ENCODE measurements around the gene GNAQ. TPM values are rescaled to one million over a fixed set of nuclear protein-coding genes. Genes with fewer than 3 reads are reported as not detected.

GNAQ gene
- polyA plus RNA-seq, 1 of the 3 experiments (the other 2 are of a cell fraction), result 20.9 TPM

DNA sequence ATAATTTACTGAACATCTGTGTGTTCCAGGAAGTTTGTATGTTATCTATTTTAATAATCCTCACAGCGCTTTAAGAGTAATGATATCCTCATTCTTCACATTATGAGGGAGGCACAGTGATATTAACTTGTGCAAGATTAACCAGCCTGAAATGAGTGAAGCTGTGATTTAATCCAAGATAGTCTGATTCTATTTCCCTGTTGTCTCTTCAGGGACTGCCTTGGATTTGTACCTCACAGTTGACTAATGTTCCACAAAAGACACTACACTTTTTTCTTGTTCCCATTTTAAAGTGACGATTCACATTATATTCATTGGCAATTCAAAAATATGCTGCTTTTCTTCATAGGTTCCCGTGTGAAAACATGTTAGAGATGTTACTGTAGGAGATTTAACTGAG, 258.2 kb downstream of the GNAQ start:
- POLR2A ChIA-PET, result no interaction called here

GRCh38 chr9:77772646-77773045, 259.0 kb downstream of the GNAQ start:
- WGBS (ENCODE audit: low lambda C conversion rate), result 99% methylated on average over 5 of the region's 5 CpGs
- Histone ChIP-seq H3K9me3 (no peaks in the 10 kb centered on the region), H3K4me2 (no peak overlapping the region), H3K9me2 (no peaks in the 10 kb centered on the region), H3K4me1 (ENCODE audit: control insufficient read depth in 1 of 2, insufficient read depth in 2 of 2, low read depth in 1 of 2, low read length in 1 of 2) (no peaks in the 10 kb centered on the region; a peak in 2 of 4 replicates), H3F3A (replicated peaks; ENCODE audit: insufficient read depth) (peaks cover 3% of the 10 kb centered on the region), H3K79me2 (ENCODE audit: insufficient read depth) (peaks cover 20% of the 10 kb centered on the region; the same call in 1 of the 2 replicates), H3K9ac (no peak overlapping the region), H2AFZ (ENCODE audit: low read depth) (no peak overlapping the region), H3K36me3 (replicated peaks in 1 of 2; ENCODE audit: control insufficient read depth in 1 of 2, insufficient read depth in 2 of 2, low read length in 1 of 2) (peaks cover 6 to 20% of the 10 kb centered on the region in 2 experiments), H3K27ac (ENCODE audit: low read depth in 2 of 2, low read length in 1 of 2) (no peak overlapping the region), H3K27me3 (ENCODE audit: insufficient read depth) (no peaks in the 10 kb centered on the region), H3K4me3 (ENCODE audit: low read depth in 2 of 2, low read length in 1 of 2) (no peak overlapping the region), H4K20me1 (ENCODE audit: insufficient read depth) (no peaks in the 10 kb centered on the region)
- ChIA-PET CTCF (interaction anchor here (1.3 kb wide), 1 partner anchor 7 kb away, joined by 3 read pairs; no protein-coding TSS in a partner anchor), POLR2A (no interaction called here)
- DNase-seq, result no peak
- TF ChIP-seq TCF12 (IDR thresholded peaks at IDR 0.05) (no peak), MEF2A (IDR thresholded peaks at IDR 0.05; ENCODE audit: borderline replicate concordance, low read depth) (no peak), SMC3 (IDR thresholded peaks at IDR 0.05; ENCODE audit: low read depth, low read length) (no peak), NRF1 (IDR thresholded peaks at IDR 0.05; ENCODE audit: low read depth, low read length) (no peak), RFX5 (IDR thresholded peaks at IDR 0.05; ENCODE audit: low read length) (no peak), FOXJ3 (CRISPR knock-in tag; IDR thresholded peaks at IDR 0.05) (no peak), GABPA (IDR thresholded peaks at IDR 0.05; ENCODE audit: low read depth) (no peak), EP300 (IDR thresholded peaks at IDR 0.05; ENCODE audit: borderline replicate concordance in 1 of 2, low read depth in 1 of 2, low read length in 1 of 2) (no peak)
- TF ChIP-seq, protein P1, sequence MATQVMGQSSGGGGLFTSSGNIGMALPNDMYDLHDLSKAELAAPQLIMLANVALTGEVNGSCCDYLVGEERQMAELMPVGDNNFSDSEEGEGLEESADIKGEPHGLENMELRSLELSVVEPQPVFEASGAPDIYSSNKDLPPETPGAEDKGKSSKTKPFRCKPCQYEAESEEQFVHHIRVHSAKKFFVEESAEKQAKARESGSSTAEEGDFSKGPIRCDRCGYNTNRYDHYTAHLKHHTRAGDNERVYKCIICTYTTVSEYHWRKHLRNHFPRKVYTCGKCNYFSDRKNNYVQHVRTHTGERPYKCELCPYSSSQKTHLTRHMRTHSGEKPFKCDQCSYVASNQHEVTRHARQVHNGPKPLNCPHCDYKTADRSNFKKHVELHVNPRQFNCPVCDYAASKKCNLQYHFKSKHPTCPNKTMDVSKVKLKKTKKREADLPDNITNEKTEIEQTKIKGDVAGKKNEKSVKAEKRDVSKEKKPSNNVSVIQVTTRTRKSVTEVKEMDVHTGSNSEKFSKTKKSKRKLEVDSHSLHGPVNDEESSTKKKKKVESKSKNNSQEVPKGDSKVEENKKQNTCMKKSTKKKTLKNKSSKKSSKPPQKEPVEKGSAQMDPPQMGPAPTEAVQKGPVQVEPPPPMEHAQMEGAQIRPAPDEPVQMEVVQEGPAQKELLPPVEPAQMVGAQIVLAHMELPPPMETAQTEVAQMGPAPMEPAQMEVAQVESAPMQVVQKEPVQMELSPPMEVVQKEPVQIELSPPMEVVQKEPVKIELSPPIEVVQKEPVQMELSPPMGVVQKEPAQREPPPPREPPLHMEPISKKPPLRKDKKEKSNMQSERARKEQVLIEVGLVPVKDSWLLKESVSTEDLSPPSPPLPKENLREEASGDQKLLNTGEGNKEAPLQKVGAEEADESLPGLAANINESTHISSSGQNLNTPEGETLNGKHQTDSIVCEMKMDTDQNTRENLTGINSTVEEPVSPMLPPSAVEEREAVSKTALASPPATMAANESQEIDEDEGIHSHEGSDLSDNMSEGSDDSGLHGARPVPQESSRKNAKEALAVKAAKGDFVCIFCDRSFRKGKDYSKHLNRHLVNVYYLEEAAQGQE (IDR thresholded peaks at IDR 0.05; ENCODE audit: low read depth, low read length), result no peak
- TF ChIP-seq, protein P2, sequence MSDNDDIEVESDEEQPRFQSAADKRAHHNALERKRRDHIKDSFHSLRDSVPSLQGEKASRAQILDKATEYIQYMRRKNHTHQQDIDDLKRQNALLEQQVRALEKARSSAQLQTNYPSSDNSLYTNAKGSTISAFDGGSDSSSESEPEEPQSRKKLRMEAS (IDR thresholded peaks at IDR 0.05; ENCODE audit: low read depth), result no peak

More for the DNA sequence above, 258.2 kb downstream of the GNAQ start:
- WGBS (ENCODE audit: low lambda C conversion rate), result 90% methylated on average over 3 of the region's 3 CpGs
- Histone ChIP-seq H3K4me3 (ENCODE audit: low read depth in 2 of 2, low read length in 1 of 2) (no peak overlapping the region), H2AFZ (ENCODE audit: low read depth) (no peak overlapping the region), H3K9me2 (no peaks in the 10 kb centered on the region), H3K36me3 (replicated peaks in 1 of 2; ENCODE audit: control insufficient read depth in 1 of 2, insufficient read depth in 2 of 2, low read length in 1 of 2) (peaks cover 6 to 20% of the 10 kb centered on the region in 2 experiments), H3K27me3 (ENCODE audit: insufficient read depth) (no peaks in the 10 kb centered on the region), H3K9me3 (no peaks in the 10 kb centered on the region), H3K9ac (no peak overlapping the region), H4K20me1 (ENCODE audit: insufficient read depth) (no peaks in the 10 kb centered on the region), H3K27ac (ENCODE audit: low read depth in 2 of 2, low read length in 1 of 2) (no peak overlapping the region), H3K4me2 (no peak overlapping the region), H3F3A (replicated peaks; ENCODE audit: insufficient read depth) (peaks cover 3% of the 10 kb centered on the region), H3K4me1 (ENCODE audit: control insufficient read depth in 1 of 2, insufficient read depth in 2 of 2, low read depth in 1 of 2, low read length in 1 of 2) (no peaks in the 10 kb centered on the region; a peak in 2 of 4 replicates), H3K79me2 (ENCODE audit: insufficient read depth) (peaks cover 26% of the 10 kb centered on the region; the same call in 1 of the 2 replicates)
- TF ChIP-seq RAD21 (IDR thresholded peaks at IDR 0.05; ENCODE audit: low read length) (no peak), EP300 (IDR thresholded peaks at IDR 0.05; ENCODE audit: borderline replicate concordance in 1 of 2, low read depth in 1 of 2, low read length in 1 of 2) (no peak), NFIC (IDR thresholded peaks at IDR 0.05; ENCODE audit: borderline replicate concordance) (no peak), CTCF (IDR thresholded peaks at IDR 0.05) (no peak), JUND (IDR thresholded peaks at IDR 0.05) (no peak)
- TF ChIP-seq, protein P1 (IDR thresholded peaks at IDR 0.05; ENCODE audit: low read depth, low read length), result no peak
- CTCF ChIA-PET, result interaction anchor here (0.9 to 1.3 kb wide), 2 partner anchors 8 to 17 kb away, joined by 3 read pairs; no protein-coding TSS in a partner anchor
- DNase-seq, result no peak

All from SK-N-SH (cell line).